Fibroblast of villous mesenchyme (primary cell): ENCODE data around the gene PRPSAP1. TPM values are rescaled to one million over a fixed set of nuclear protein-coding genes. Genes with fewer than 3 reads are reported as not detected.

Experiments
- DNase-seq: peaks from one replicate; pipeline ENCODE4 v3.0.0-alpha.2; 2010; ENCODE audit warnings: low read depth
- H3K4me3 ChIP-seq: 2 replicates; pipeline ENCODE4 v1.5.1; 2011; ENCODE audit warnings: low read depth, mild to moderate bottlenecking, low read length
- CTCF ChIP-seq: IDR thresholded peaks from 2 replicates; pipeline ENCODE4 v1.5.1; 2012; ENCODE audit warnings: low read depth, mild to moderate bottlenecking, low read length; ENCODE audit not compliant: insufficient read depth
- total RNA-seq: library from RNA; depleted of rRNA; stranded (reverse); fragments of >200 nt; gene quantifications from 2 replicates; pipeline ENCODE4 v1.2.3, GENCODE V29; 2012

Gene PRPSAP1
- total RNA-seq, 1 donor: 48.8 TPM

GRCh38 chr17:76276461-76277299, 77.0 kb downstream of the PRPSAP1 start:
- DNase-seq: peak; percentile 58
- TF ChIP-seq CTCF: no peak
- H3K4me3 ChIP-seq: no peak overlapping the region

- no peak overlapping the region for H3K4me3 ChIP-seq
- no peak for DNase-seq
- no peak for TF ChIP-seq CTCF
These were observed 77.7 kb downstream of the PRPSAP1 start for GRCh38 chr17:76276069-76276431.

GRCh38 chr17:76275382-76276068, 78.2 kb downstream of the PRPSAP1 start:
- no peak overlapping the region for H3K4me3 ChIP-seq
- no peak for TF ChIP-seq CTCF
- DNase-seq: no peak

- DNase-seq: no peak
- H3K4me3 ChIP-seq: no peak overlapping the region
- TF ChIP-seq CTCF: no peak
These were observed 79.4 kb downstream of the PRPSAP1 start for GRCh38 chr17:76274112-76274956.

GRCh38 chr17:76273445-76274111, 80.1 kb downstream of the PRPSAP1 start:
- no peak for TF ChIP-seq CTCF
- no peak overlapping the region for H3K4me3 ChIP-seq
- no peak for DNase-seq
